ENCODE data around the gene SLC25A20.

The SLC25A20 gene

DNA sequence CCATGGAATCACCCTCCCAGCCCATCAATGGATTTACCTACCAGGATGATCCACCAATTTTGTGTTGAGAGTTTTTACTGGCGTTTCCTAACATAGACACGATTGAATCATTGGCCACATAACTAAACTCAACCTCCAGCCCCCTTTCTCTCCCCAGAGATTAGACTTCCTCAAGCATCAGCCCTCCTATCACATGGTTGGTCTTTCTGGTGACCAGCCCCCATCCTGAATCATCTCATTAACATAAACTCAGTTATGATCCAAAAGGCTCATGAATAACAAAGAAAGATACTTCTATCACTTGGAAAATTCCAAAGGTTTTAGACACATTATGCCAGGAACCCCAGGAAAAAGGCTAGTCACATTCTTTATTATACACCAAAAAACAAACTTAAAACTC lies 72.2 kb downstream of the SLC25A20 start:
- Histone ChIP-seq H4K8ac (ENCODE audit: low read depth, low read length) (no peak overlapping the region), H3K79me1 (ENCODE audit: low read depth, low read length) (no peaks in the 10 kb centered on the region), H2AFZ (ENCODE audit: low read length) (peak overlapping the region; percentile 28), H3K14ac (ENCODE audit: low read length) (no peak overlapping the region), H3K27me3 (ENCODE audit: control insufficient read depth in 3 of 3, insufficient read depth in 3 of 3, low read depth in 1 of 3, low read length in 3 of 3) (no peaks in the 10 kb centered on the region), H3K4ac (ENCODE audit: low read length) (no peak overlapping the region), H2BK120ac (ENCODE audit: low read depth, low read length) (no peak overlapping the region), H3K4me3 (ENCODE audit: low read length in 2 of 2) (no peak overlapping the region), H3K23ac (ENCODE audit: low read depth, low read length, poor library complexity) (no peak overlapping the region), H2AK5ac (ENCODE audit: low read depth, low read length) (no peak overlapping the region), H3K36me3 (replicated peaks in 1 of 2; ENCODE audit: control insufficient read depth in 2 of 2, insufficient read depth in 2 of 2, low read length in 2 of 2) (no peaks in the 10 kb centered on the region), H4K91ac (ENCODE audit: low read depth, low read length, poor library complexity) (no peak overlapping the region), H3K27ac (replicated peaks; ENCODE audit: low read length) (no peak overlapping the region), H3K4me2 (ENCODE audit: insufficient read depth, low read length, poor library complexity, severe bottlenecking) (no peak overlapping the region), H3K18ac (ENCODE audit: low read length) (no peak overlapping the region), H2BK5ac (ENCODE audit: low read length) (no peak overlapping the region), H2BK15ac (ENCODE audit: low read length) (no peak overlapping the region), H2BK12ac (ENCODE audit: low read length) (no peak overlapping the region), H3K9me3 (replicated peaks in 1 of 2; ENCODE audit: control insufficient read depth in 2 of 2, insufficient read depth in 1 of 2, low read depth in 1 of 2, low read length in 2 of 2) (no peaks in the 10 kb centered on the region), H3K9ac (ENCODE audit: low read depth, low read length, poor library complexity) (no peak overlapping the region), H3K4me1 (ENCODE audit: control insufficient read depth in 2 of 2, insufficient read depth in 1 of 2, low read depth in 1 of 2, low read length in 2 of 2) (peaks cover 0 to 6% of the 10 kb centered on the region in 2 donors)
- no CpG with 5 or more reads among the region's 2 CpGs for WGBS, 2 donors (ENCODE audit: extremely low coverage in 2 of 2, insufficient read length in 2 of 2, insufficient replicate concordance in 1 of 2)
- no peak for DNase-seq (ENCODE audit: low spot score)

DNA sequence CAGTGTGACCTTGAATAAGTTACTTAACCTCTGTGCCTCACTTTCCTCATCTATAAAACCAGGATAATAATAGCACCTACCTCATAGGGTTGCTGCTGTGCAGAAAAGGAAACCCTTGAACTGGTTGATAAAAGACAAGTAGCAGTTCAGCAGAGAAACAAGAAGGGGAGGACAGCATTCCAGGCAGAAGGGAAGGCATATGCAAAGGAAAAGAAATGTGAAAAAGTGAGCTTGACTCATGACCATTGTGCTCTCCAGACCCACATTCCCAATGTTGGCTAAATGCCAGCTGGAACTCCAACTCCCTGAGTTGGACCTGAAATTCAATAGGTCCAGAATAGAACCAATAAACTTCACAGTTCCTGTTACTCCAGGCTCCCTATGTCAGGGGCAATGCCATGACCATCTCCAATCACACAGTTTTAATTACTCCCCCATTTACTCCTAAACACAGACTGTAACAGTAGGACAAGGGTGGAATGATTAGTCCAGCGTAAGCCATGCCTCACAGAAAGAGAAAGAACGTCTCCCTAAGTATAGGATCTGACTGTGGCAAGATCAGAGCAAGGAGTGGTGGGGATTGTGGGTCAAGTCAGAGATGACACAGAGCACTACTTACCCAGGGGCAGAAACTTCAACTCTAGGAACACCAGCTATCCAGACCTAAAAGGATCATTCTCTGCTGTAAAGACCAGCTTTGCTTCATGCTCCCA lies 77.9 kb downstream of the SLC25A20 start:
- H2AK5ac ChIP-seq (ENCODE audit: low read depth, low read length): no peak overlapping the region
- H2BK120ac ChIP-seq (ENCODE audit: low read depth, low read length): no peak overlapping the region
- H2AFZ ChIP-seq (ENCODE audit: low read length): no peak overlapping the region
- no peak overlapping the region for H3K4ac ChIP-seq (ENCODE audit: low read length)
- DNase-seq (ENCODE audit: low spot score): no peak
- no peak overlapping the region for H3K9ac ChIP-seq (ENCODE audit: low read depth, low read length, poor library complexity)
- no peak overlapping the region for H4K8ac ChIP-seq (ENCODE audit: low read depth, low read length)
- H2BK15ac ChIP-seq (ENCODE audit: low read length): no peak overlapping the region
- H3K27me3 ChIP-seq (ENCODE audit: control insufficient read depth in 3 of 3, insufficient read depth in 3 of 3, low read depth in 1 of 3, low read length in 3 of 3): no peaks in the 10 kb centered on the region
- no peak overlapping the region for H3K18ac ChIP-seq (ENCODE audit: low read length)
- H3K4me3 ChIP-seq (ENCODE audit: low read length in 2 of 2): no peak overlapping the region
- no peak overlapping the region for H3K14ac ChIP-seq (ENCODE audit: low read length)
- H3K36me3 ChIP-seq (replicated peaks in 1 of 2; ENCODE audit: control insufficient read depth in 2 of 2, insufficient read depth in 2 of 2, low read length in 2 of 2): no peaks in the 10 kb centered on the region
- H3K23ac ChIP-seq (ENCODE audit: low read depth, low read length, poor library complexity): no peak overlapping the region
- no peak overlapping the region for H4K91ac ChIP-seq (ENCODE audit: low read depth, low read length, poor library complexity)
- no peak overlapping the region for H3K4me2 ChIP-seq (ENCODE audit: insufficient read depth, low read length, poor library complexity, severe bottlenecking)
- H3K4me1 ChIP-seq (ENCODE audit: control insufficient read depth in 2 of 2, insufficient read depth in 1 of 2, low read depth in 1 of 2, low read length in 2 of 2): no peaks in the 10 kb centered on the region
- no peak overlapping the region for H2BK5ac ChIP-seq (ENCODE audit: low read length)
- H2BK12ac ChIP-seq (ENCODE audit: low read length): no peak overlapping the region
- H3K9me3 ChIP-seq (replicated peaks in 1 of 2; ENCODE audit: control insufficient read depth in 2 of 2, insufficient read depth in 1 of 2, low read depth in 1 of 2, low read length in 2 of 2): no peaks in the 10 kb centered on the region
- WGBS, 2 donors (ENCODE audit: extremely low coverage in 2 of 2, insufficient read length in 2 of 2, insufficient replicate concordance in 1 of 2): no CpG with 5 or more reads among the region's 2 CpGs
- no peaks in the 10 kb centered on the region for H3K79me1 ChIP-seq (ENCODE audit: low read depth, low read length)
- H3K27ac ChIP-seq (replicated peaks; ENCODE audit: low read length): no peak overlapping the region

DNA sequence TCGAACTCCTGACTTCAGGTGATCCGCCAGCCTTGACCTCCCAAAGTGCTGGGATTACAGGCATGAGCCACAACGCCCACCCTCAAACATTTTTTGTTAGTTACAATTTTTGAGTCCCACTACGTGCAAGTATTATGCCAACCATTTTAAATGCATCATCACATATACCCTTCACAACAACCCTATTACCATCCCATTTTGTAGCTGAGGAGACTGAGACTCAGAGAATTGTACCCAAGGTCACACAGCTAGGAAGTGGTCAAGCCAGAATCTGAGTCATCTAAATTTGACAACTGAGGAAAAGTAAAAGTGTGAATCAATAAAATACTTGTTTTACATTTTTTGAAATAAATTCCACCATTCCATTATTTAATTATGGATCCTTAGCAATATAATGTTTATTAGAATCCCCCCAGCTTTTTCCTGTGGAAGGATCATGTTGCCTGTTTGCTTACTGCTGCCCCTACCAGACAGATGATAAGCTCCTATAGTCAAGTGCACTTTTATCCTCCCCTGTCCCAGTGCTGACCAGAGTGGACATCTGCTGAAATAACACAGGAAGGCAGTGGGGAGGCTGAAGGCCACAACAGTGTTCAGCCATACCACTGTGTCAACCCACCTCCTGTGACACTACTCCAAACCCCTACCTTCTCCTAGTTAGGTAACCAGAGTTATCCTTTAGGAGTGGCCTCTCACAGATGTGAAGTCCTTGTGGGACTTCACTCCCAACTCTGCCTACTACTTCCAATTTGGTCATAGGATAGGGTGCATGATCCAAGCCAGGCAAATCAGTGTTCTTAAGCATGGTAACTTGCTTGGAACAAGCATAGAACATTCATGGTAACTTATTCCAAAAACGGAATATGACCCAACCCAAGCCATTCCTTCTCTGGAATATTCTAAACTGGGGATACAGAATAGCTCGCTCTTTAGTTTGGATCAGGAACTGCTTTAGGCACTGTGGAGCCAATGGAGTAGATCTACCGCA lies 79.2 kb downstream of the SLC25A20 start:
- no peak overlapping the region for H2BK12ac ChIP-seq (ENCODE audit: low read length)
- no peak overlapping the region for H3K4me3 ChIP-seq (ENCODE audit: low read length in 2 of 2)
- H3K4ac ChIP-seq (ENCODE audit: low read length): no peak overlapping the region
- no peak overlapping the region for H3K23ac ChIP-seq (ENCODE audit: low read depth, low read length, poor library complexity)
- WGBS, 2 donors (ENCODE audit: extremely low coverage in 2 of 2, insufficient read length in 2 of 2, insufficient replicate concordance in 1 of 2): no CpG with 5 or more reads among the region's 7 CpGs
- H3K27ac ChIP-seq (replicated peaks; ENCODE audit: low read length): no peak overlapping the region
- H2BK15ac ChIP-seq (ENCODE audit: low read length): no peak overlapping the region
- no peak overlapping the region for H2AK5ac ChIP-seq (ENCODE audit: low read depth, low read length)
- no peak overlapping the region for H3K18ac ChIP-seq (ENCODE audit: low read length)
- no peaks in the 10 kb centered on the region for H3K9me3 ChIP-seq (replicated peaks in 1 of 2; ENCODE audit: control insufficient read depth in 2 of 2, insufficient read depth in 1 of 2, low read depth in 1 of 2, low read length in 2 of 2)
- no peaks in the 10 kb centered on the region for H3K79me1 ChIP-seq (ENCODE audit: low read depth, low read length)
- H2BK120ac ChIP-seq (ENCODE audit: low read depth, low read length): no peak overlapping the region
- no peaks in the 10 kb centered on the region for H3K4me1 ChIP-seq (ENCODE audit: control insufficient read depth in 2 of 2, insufficient read depth in 1 of 2, low read depth in 1 of 2, low read length in 2 of 2)
- H3K36me3 ChIP-seq (replicated peaks in 1 of 2; ENCODE audit: control insufficient read depth in 2 of 2, insufficient read depth in 2 of 2, low read length in 2 of 2): no peaks in the 10 kb centered on the region
- DNase-seq (ENCODE audit: low spot score): no peak
- H2BK5ac ChIP-seq (ENCODE audit: low read length): no peak overlapping the region
- H3K14ac ChIP-seq (ENCODE audit: low read length): no peak overlapping the region
- no peak overlapping the region for H4K91ac ChIP-seq (ENCODE audit: low read depth, low read length, poor library complexity)
- H3K9ac ChIP-seq (ENCODE audit: low read depth, low read length, poor library complexity): no peak overlapping the region
- no peak overlapping the region for H2AFZ ChIP-seq (ENCODE audit: low read length)
- no peak overlapping the region for H4K8ac ChIP-seq (ENCODE audit: low read depth, low read length)
- no peak overlapping the region for H3K4me2 ChIP-seq (ENCODE audit: insufficient read depth, low read length, poor library complexity, severe bottlenecking)
- no peaks in the 10 kb centered on the region for H3K27me3 ChIP-seq (ENCODE audit: control insufficient read depth in 3 of 3, insufficient read depth in 3 of 3, low read depth in 1 of 3, low read length in 3 of 3)

DNA sequence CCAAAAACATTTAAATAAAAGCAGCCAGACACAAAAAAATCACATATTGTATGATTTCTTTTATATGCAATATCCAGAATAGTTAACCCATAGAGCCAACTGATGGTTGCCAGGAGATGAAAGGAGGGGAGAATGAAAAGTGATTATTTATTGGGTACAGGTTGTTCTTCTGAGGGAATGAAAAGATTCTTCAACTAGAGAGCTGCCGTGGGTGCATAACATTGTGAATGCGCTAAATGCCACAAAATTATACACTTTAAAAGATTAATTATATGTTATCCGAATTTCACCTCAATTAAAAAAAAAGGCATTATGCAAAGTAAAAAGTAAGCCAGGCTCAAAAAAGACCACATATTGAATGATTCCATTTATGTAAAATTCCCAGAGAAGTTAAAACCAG lies 87.2 kb downstream of the SLC25A20 start:
- no peaks in the 10 kb centered on the region for H3K4me1 ChIP-seq (ENCODE audit: control insufficient read depth in 2 of 2, insufficient read depth in 1 of 2, low read depth in 1 of 2, low read length in 2 of 2)
- H3K18ac ChIP-seq (ENCODE audit: low read length): no peak overlapping the region
- no peaks in the 10 kb centered on the region for H3K79me1 ChIP-seq (ENCODE audit: low read depth, low read length)
- no peak overlapping the region for H3K4me2 ChIP-seq (ENCODE audit: insufficient read depth, low read length, poor library complexity, severe bottlenecking)
- H3K4ac ChIP-seq (ENCODE audit: low read length): no peak overlapping the region
- DNase-seq (ENCODE audit: low spot score): no peak
- H3K9ac ChIP-seq (ENCODE audit: low read depth, low read length, poor library complexity): no peak overlapping the region
- no CpG with 5 or more reads among the region's 3 CpGs for WGBS, 2 donors (ENCODE audit: extremely low coverage in 2 of 2, insufficient read length in 2 of 2, insufficient replicate concordance in 1 of 2)
- no peak overlapping the region for H3K4me3 ChIP-seq (ENCODE audit: low read length in 2 of 2)
- no peak overlapping the region for H3K27ac ChIP-seq (replicated peaks; ENCODE audit: low read length)
- no peak overlapping the region for H4K8ac ChIP-seq (ENCODE audit: low read depth, low read length)
- H3K14ac ChIP-seq (ENCODE audit: low read length): no peak overlapping the region
- no peak overlapping the region for H2BK15ac ChIP-seq (ENCODE audit: low read length)
- no peak overlapping the region for H2BK5ac ChIP-seq (ENCODE audit: low read length)
- H3K9me3 ChIP-seq (replicated peaks in 1 of 2; ENCODE audit: control insufficient read depth in 2 of 2, insufficient read depth in 1 of 2, low read depth in 1 of 2, low read length in 2 of 2): no peaks in the 10 kb centered on the region
- no peak overlapping the region for H3K23ac ChIP-seq (ENCODE audit: low read depth, low read length, poor library complexity)
- no peak overlapping the region for H2AFZ ChIP-seq (ENCODE audit: low read length)
- H2BK12ac ChIP-seq (ENCODE audit: low read length): no peak overlapping the region
- no peak overlapping the region for H2AK5ac ChIP-seq (ENCODE audit: low read depth, low read length)
- no peak overlapping the region for H4K91ac ChIP-seq (ENCODE audit: low read depth, low read length, poor library complexity)
- no peaks in the 10 kb centered on the region for H3K36me3 ChIP-seq (replicated peaks in 1 of 2; ENCODE audit: control insufficient read depth in 2 of 2, insufficient read depth in 2 of 2, low read length in 2 of 2)
- no peaks in the 10 kb centered on the region for H3K27me3 ChIP-seq (ENCODE audit: control insufficient read depth in 3 of 3, insufficient read depth in 3 of 3, low read depth in 1 of 3, low read length in 3 of 3)
- no peak overlapping the region for H2BK120ac ChIP-seq (ENCODE audit: low read depth, low read length)
